Measurements from ENCODE around the gene RPN2.

- no peak for TF ChIP-seq POLR2A (IDR thresholded peaks at IDR 0.05)
- no peak for TF ChIP-seq CTCF (IDR thresholded peaks at IDR 0.05 in 8 of 11, conservative IDR thresholded peaks at IDR 0.05 in 3 of 11)
- TF ChIP-seq POLR2AphosphoS5 (IDR thresholded peaks at IDR 0.05): no peak
Observed at GRCh38 chr20:37238426-37238825, 59.3 kb downstream of the RPN2 start.
